T-helper 1 cell (primary cell): Measurements from ENCODE around the gene GAB1.

Experiments
- DNase-seq, 5 donors: peaks; one replicate each; pipeline ENCODE4 v3.0.0-alpha.2; 2012 to 2020

GAB1 gene

GRCh38 chr4:143421609-143422008, 84.9 kb downstream of the GAB1 start:
- no peak for DNase-seq

- DNase-seq = no peak
Observed at GRCh38 chr4:143424276-143424675, 87.6 kb downstream of the GAB1 start.

GRCh38 chr4:143431526-143432257, 95.0 kb downstream of the GAB1 start:
- DNase-seq = no peak

GRCh38 chr4:143432258-143432591, 95.5 kb downstream of the GAB1 start:
- DNase-seq = no peak

- no peak for DNase-seq
Observed at GRCh38 chr4:143433231-143433630, 96.6 kb downstream of the GAB1 start.

GRCh38 chr4:143435955-143436354, 99.3 kb downstream of the GAB1 start:
- no peak for DNase-seq

GRCh38 chr4:143437476-143437875, 100.8 kb downstream of the GAB1 start:
- no peak for DNase-seq

GRCh38 chr4:143437937-143438336, 101.3 kb downstream of the GAB1 start:
- no peak for DNase-seq

- no peak for DNase-seq
Observed at GRCh38 chr4:143438710-143439109, 102.0 kb downstream of the GAB1 start.

- DNase-seq = no peak
Observed at GRCh38 chr4:143441109-143441508, 104.4 kb downstream of the GAB1 start.

GRCh38 chr4:143441678-143442077, 105.0 kb downstream of the GAB1 start:
- DNase-seq = no peak

- DNase-seq = no peak
Observed at GRCh38 chr4:143443728-143444127, 107.1 kb downstream of the GAB1 start.

GRCh38 chr4:143451186-143451585, 114.5 kb downstream of the GAB1 start:
- DNase-seq = no peak

GRCh38 chr4:143455211-143455610, 118.5 kb downstream of the GAB1 start:
- no peak for DNase-seq

- DNase-seq = no peak
Observed at GRCh38 chr4:143458966-143459365, 122.3 kb downstream of the GAB1 start.

GRCh38 chr4:143473334-143474126, 136.9 kb downstream of the GAB1 start:
- no peak for DNase-seq

GRCh38 chr4:143477487-143477886, 140.8 kb downstream of the GAB1 start:
- DNase-seq = no peak

GRCh38 chr4:143481361-143481760, 144.7 kb downstream of the GAB1 start:
- DNase-seq = no peak

- DNase-seq = no peak
Observed at GRCh38 chr4:143482840-143483239, 146.2 kb downstream of the GAB1 start.

- no peak for DNase-seq
Observed at GRCh38 chr4:143486314-143486713, 149.6 kb downstream of the GAB1 start.

- DNase-seq = no peak
Observed at GRCh38 chr4:143488687-143489086, 152.0 kb downstream of the GAB1 start.

- no peak for DNase-seq
Observed at GRCh38 chr4:143489106-143489505, 152.4 kb downstream of the GAB1 start.

GRCh38 chr4:143498021-143498420, 161.3 kb downstream of the GAB1 start:
- no peak for DNase-seq

- DNase-seq = no peak
Observed at GRCh38 chr4:143502231-143502630, 165.6 kb downstream of the GAB1 start.
